Heart right ventricle (tissue), 16 donors: ENCODE data around the gene PFN1. TPM values are rescaled to one million over a fixed set of nuclear protein-coding genes. Genes with fewer than 3 reads are reported as not detected.

Experiments
- ATAC-seq, 8 donors: fragments of 200-7000 bp; cut with Tn5 transposase; one replicate each; pipeline ENCODE4 v1.9.1; 2020; ENCODE audit warnings: mild to moderate bottlenecking in 8 of 8, moderate library complexity in 8 of 8, moderate number of reproducible peaks in 1 of 8
- DNase-seq, 2 donors: peaks; one replicate each; pipeline ENCODE4 v3.0.0-alpha.2; 2020
- H3K27ac ChIP-seq, 10 donors: fragments of 200-600 bp; sonication (generic) in 2 of 10; one replicate each; pipeline versions ENCODE4 v1.5.0 to v1.8.0; 2020 to 2022; ENCODE audit warnings: mild to moderate bottlenecking in 3 of 10
- H3K27me3 ChIP-seq, 7 donors: fragments of 200-600 bp; one replicate each; pipeline ENCODE4 v1.8.0; 2021 to 2022; ENCODE audit warnings: mild to moderate bottlenecking in 2 of 7
- H3K36me3 ChIP-seq, 9 donors: fragments of 200-600 bp; sonication (generic) in 1 of 9; one replicate each; pipeline versions ENCODE4 v1.5.0 to v1.8.0; 2020 to 2022; ENCODE audit warnings: mild to moderate bottlenecking in 2 of 9
- H3K4me1 ChIP-seq, 9 donors: fragments of 200-600 bp; sonication (generic) in 1 of 9; one replicate each; pipeline versions ENCODE4 v1.5.0 to v1.8.0; 2020 to 2022; ENCODE audit warnings: mild to moderate bottlenecking in 4 of 9
- H3K4me3 ChIP-seq, 10 donors: fragments of 200-600 bp; sonication (generic) in 2 of 10; one replicate each; pipeline versions ENCODE4 v1.5.0 to v1.8.0; 2020 to 2022; ENCODE audit warnings: mild to moderate bottlenecking in 7 of 10, moderate library complexity in 2 of 10
- H3K9me3 ChIP-seq, 11 donors: fragments of 200-600 bp in 10 of 11; sonication (generic) in 2 of 11; one replicate each; pipeline versions ENCODE4 v1.5.0 to v1.8.0; 2013 to 2022; ENCODE audit warnings: mild to moderate bottlenecking in 2 of 11, control low read depth in 1 of 11, moderate library complexity in 1 of 11
- WGBS, 2 donors: extraction: QIAGEN DNeasy Blood & Tissue Kit; methylation state at CpG; one replicate each; pipeline ENCODE4 v1.1.7; 2013; ENCODE audit warnings: inconsistent platforms in 1 of 2; 5-methylcytosine and 5-hydroxymethylcytosine counted together
- intact Hi-C, 10 donors: fragments of 100-400 bp; cut with DNase I; formaldehyde crosslinking; loops; one replicate each; pipeline versions ENCODE4 v1.11.1 to v1.14.2; 2022
- polyA plus RNA-seq, 2 donors: library from polyadenylated mRNA; stranded (reverse); fragments of 200-250 nt; gene quantifications; one replicate each; pipeline ENCODE4 v1.2.3, GENCODE V29; 2013
- total RNA-seq, 10 donors: library from RNA; stranded (reverse); fragmentation: NEBNext Ultra II Directional in 3 of 10; extraction: Animal tissue kit (Norgen Biotek cat#: 25700) in 3 of 10; gene quantifications; one replicate each; pipeline versions ENCODE4 v1.2.1 to v1.2.4, GENCODE V29; 2021 to 2023
- TF ChIP-seq, protein P1 (sequence below), 9 donors: fragments of 200-600 bp; sonication (generic) in 2 of 9; IDR thresholded peaks; one replicate each; pipeline versions ENCODE4 v1.5.0 to v1.8.0; 2021 to 2022; ENCODE audit warnings: antibody characterized with exemption in 9 of 9, mild to moderate bottlenecking in 5 of 9, moderate library complexity in 1 of 9
- donor health status: Arrhythmogenic right ventricular cardiomyopathy.
- donor health status: ischemic (EF 13 %, LVEDD 7.1; RV severe dilation, severe dysfunction).
- donor health status: healthy with polysubstance abuse.
- donor health status: DM: no; HTN: yes; CAD: no.
- donor health status: DM: no; HTN: no; CAD: no.
- donor health status: ischemic (EF 25% LVEDD 6.9; RV normal size, moderate dysfunction).
- donor health status: ischemic (EF 25% LVEDD 5.7; RV mildly dilated, moderate dysfunction).
- donor health status: healthy.
- donor health status: DM: yes; HTN: yes; CAD: no.
- donor health status: Ischemic cardiomyopathy.
- donor health status: ischemic (EF 35%, LVEDD 5.7; RV mildly dilated, moderate dysfunction).
- donor health status: nonischemic (EF 11% LVEDD 7.7; RV severe dilation, severe dysfunction).
- donor health status: DM: yes; HTN: yes; CAD: no.
- donor health status: PGD.
- donor health status: ischemic (EF 29% LVEDD 5.4; RV normal size, mild dysfunction).
- donor health status: nonischemic (EF 23%, LVEDD 6.1; RV moderate dilation, normal function).

Gene PFN1
- total and polyA plus RNA-seq, 12 donors: 144 to 830 (median 161) TPM

DNA sequence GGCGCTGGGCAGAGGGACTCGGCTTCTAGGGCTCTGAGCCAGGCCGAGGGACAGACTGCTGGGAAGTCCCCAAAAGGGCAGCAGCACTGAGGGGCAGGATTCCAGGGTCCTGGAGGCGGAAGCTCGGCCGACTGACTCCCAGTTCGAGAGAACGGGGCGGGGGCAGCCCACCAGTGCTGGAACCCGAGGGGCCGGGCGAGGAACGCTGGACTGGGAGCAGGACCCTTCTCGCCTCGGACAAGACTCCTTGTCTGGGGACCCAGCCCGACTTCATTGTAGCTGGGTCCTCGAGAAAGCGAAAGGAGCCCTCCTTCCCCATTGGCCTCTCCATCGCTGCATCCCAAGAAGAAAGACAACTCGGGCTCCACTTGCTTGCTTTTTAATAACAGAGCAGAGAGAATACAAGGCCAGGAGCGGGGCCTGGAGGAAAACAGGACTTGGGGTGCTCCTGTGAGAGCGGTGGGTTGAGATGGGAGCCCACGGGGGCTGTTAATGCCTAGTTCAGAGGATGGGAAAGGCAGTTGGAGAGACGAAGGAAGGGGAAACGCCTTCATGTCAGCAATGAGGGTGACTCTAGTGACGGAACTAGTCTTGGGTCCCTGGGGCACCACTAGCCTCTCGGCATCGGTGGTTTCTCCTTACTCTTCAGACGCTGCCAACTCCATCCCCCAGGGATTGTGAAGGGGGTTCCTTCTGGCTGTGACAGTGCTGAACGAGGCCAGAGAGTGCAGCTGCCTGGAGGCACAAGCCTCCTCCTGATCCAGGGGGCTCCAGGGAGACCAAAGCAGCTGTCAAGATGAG is 39.6 kb upstream of the PFN1 start:
- no peak for DNase-seq
- TF ChIP-seq, protein P1, sequence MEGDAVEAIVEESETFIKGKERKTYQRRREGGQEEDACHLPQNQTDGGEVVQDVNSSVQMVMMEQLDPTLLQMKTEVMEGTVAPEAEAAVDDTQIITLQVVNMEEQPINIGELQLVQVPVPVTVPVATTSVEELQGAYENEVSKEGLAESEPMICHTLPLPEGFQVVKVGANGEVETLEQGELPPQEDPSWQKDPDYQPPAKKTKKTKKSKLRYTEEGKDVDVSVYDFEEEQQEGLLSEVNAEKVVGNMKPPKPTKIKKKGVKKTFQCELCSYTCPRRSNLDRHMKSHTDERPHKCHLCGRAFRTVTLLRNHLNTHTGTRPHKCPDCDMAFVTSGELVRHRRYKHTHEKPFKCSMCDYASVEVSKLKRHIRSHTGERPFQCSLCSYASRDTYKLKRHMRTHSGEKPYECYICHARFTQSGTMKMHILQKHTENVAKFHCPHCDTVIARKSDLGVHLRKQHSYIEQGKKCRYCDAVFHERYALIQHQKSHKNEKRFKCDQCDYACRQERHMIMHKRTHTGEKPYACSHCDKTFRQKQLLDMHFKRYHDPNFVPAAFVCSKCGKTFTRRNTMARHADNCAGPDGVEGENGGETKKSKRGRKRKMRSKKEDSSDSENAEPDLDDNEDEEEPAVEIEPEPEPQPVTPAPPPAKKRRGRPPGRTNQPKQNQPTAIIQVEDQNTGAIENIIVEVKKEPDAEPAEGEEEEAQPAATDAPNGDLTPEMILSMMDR (IDR thresholded peaks at IDR 0.05): no peak
- 2% methylated on average over 30 of the region's 30 CpGs for WGBS, 2 donors
- ATAC-seq: peak in 6 of 8 donors; percentile 2 to 47 (median 9)
- Histone ChIP-seq H3K9me3 (no peaks in the 10 kb centered on the region), H3K27ac (peak overlapping the region; percentile 83 to 98 (median 95)), H3K4me3 (peak overlapping the region; percentile 61 to 97 (median 89)), H3K4me1 (peaks cover 5 to 36% (median 26%) of the 10 kb centered on the region in 9 donors), H3K36me3 (peaks cover 0 to 26% (median 5%) of the 10 kb centered on the region in 9 donors), H3K27me3 (no peaks in the 10 kb centered on the region)
- intact Hi-C loops: loop anchor here in 8 of 10 donors (1.0 to 10.0 kb wide), 8 partner anchors 21 to 81 kb away; partner anchors contain the start of genes GP1BA (in 2 of the 8), RNF167 (in 2 of the 8), SLC25A11 (in 2 of the 8) and PFN1 (in 1 of the 8)

- intact Hi-C loops: loop anchor here in 8 of 10 donors (1.0 to 10.0 kb wide), 8 partner anchors 20 to 80 kb away; partner anchors contain the start of genes GP1BA (in 2 of the 8), RNF167 (in 2 of the 8), SLC25A11 (in 2 of the 8) and PFN1 (in 1 of the 8)
- peak; percentile 94 to 97 (median 96) for ATAC-seq
- TF ChIP-seq, protein P1 (IDR thresholded peaks at IDR 0.05): peak; percentile 58 to 93 (median 78)
- peak within 1 kb of the TSS; percentile 61 to 97 (median 89) for H3K4me3 ChIP-seq
- peak; percentile 94 for DNase-seq
- H3K9me3 ChIP-seq: no peaks in the 10 kb centered on the region
- WGBS, 2 donors: 1% methylated on average over 57 to 78 of the region's 78 CpGs
- peaks cover 5 to 44% (median 26%) of the 10 kb centered on the region in 9 donors for H3K4me1 ChIP-seq
- no peaks in the 10 kb centered on the region for H3K27me3 ChIP-seq
- peaks cover 0 to 35% (median 12%) of the 10 kb centered on the region in 9 donors for H3K36me3 ChIP-seq
- peak within 1 kb of the TSS; percentile 83 to 98 (median 95) for H3K27ac ChIP-seq
Measured at GRCh38 chr17:4986951-4987766, 38.8 kb upstream of the PFN1 start, which contains the start of gene CAMTA2. Gene CAMTA2 (minus strand): TSS chr17:4987675. CDS start chr17:4986222, 1,453 bp downstream.

DNA sequence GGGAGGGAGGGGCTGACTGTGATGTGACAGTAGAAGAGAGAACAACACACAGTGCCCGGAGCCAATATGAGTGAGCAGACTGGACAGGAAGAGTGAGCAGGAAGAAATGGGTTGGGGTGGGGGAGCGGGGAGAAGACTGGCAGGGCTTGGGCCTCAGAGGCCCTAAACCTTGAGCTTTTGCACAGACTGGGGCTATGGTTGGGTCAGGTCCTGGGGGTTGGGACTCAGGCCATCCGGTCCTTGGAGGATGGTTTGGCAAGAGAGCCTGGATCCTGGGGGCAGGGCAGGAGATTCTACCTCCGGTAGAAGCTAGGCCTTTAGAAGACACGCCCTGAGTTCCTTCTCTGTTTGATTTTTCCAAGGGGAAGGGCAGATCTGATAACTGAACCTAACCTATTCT is 38.1 kb upstream of the PFN1 start:
- TF ChIP-seq, protein P1 (IDR thresholded peaks at IDR 0.05): no peak
- Histone ChIP-seq H3K27ac (peak overlapping the region; percentile 83 to 98 (median 95)), H3K36me3 (peaks cover 0 to 42% (median 19%) of the 10 kb centered on the region in 9 donors), H3K4me1 (peaks cover 5 to 46% (median 26%) of the 10 kb centered on the region in 9 donors), H3K4me3 (peak overlapping the region; percentile 61 to 97 (median 89)), H3K9me3 (no peaks in the 10 kb centered on the region), H3K27me3 (no peaks in the 10 kb centered on the region)
- ATAC-seq (peak in 6 of 8 donors; percentile 4 to 25 (median 18)), DNase-seq (no peak)
- WGBS, 2 donors: 35 to 45% methylated on average over 5 of the region's 5 CpGs
- intact Hi-C loops: loop anchor here in 8 of 10 donors (1.0 to 10.0 kb wide), 7 partner anchors 38 to 79 kb away; partner anchors contain the start of genes GP1BA (in 2 of the 8), RNF167 (in 2 of the 8), SLC25A11 (in 2 of the 8) and PFN1 (in 1 of the 8)
